T-helper 17 cell (primary cell): Measurements from ENCODE around the gene ALDH1A3. TPM values are rescaled to one million over a fixed set of nuclear protein-coding genes. Genes with fewer than 3 reads are reported as not detected.
A peak's percentile ranks its signal among the peaks of the same experiment; 100 is the strongest.

Experiments
- ATAC-seq: fragments of 150-1000 bp; cut with Tn5 transposase; 2 replicates; pipeline ENCODE4 v1.10.0; 2021; ENCODE audit warnings: mild to moderate bottlenecking, moderate library complexity
- DNase-seq, 3 donors: peaks; one replicate each; pipeline versions ENCODE4 v3.0.0 to v3.0.0-alpha.2; 2020 to 2021
- H3K9me3 ChIP-seq: one replicate; pipeline ENCODE4 v1.7.0; 2013; ENCODE audit warnings: low read length, mild to moderate bottlenecking; ENCODE audit not compliant: control insufficient read depth, poor library complexity, severe bottlenecking
- H3K27ac Mint-ChIP-seq: one replicate; pipeline ENCODE4 v1.8.0; 2022; ENCODE audit warnings: mild to moderate bottlenecking, moderate library complexity, mixed read lengths
- H3K27me3 Mint-ChIP-seq: one replicate; pipeline ENCODE4 v1.8.0; 2022; ENCODE audit warnings: mixed read lengths
- H3K36me3 Mint-ChIP-seq: one replicate; pipeline ENCODE4 v1.8.0; 2022; ENCODE audit warnings: low read depth, mixed read lengths
- H3K4me1 Mint-ChIP-seq: one replicate; pipeline ENCODE4 v1.8.0; 2022; ENCODE audit warnings: mild to moderate bottlenecking, mixed read lengths
- H3K4me3 Mint-ChIP-seq: one replicate; pipeline ENCODE4 v1.8.0; 2022; ENCODE audit warnings: mild to moderate bottlenecking, moderate library complexity, mixed read lengths
- total RNA-seq, 4 donors: library from RNA in 2 of 4; stranded (reverse) in 2 of 4; gene quantifications; one replicate each; pipeline ENCODE4 v1.2.3 and lab custom pipeline; 2022 to 2026

The ALDH1A3 gene
- total RNA-seq (not detected), total RNA-seq (lab: John Stamatoyannopoulos, UW) (0 to 0.23 reads per million in 2 donors)

- no peak for DNase-seq
- Mint-ChIP-seq H3K4me1 (peaks cover 4% of the 10 kb centered on the region), H3K27ac (no peak within 1 kb of the TSS), H3K27me3 (peaks cover 79% of the 10 kb centered on the region), H3K36me3 (peaks cover 4% of the 10 kb centered on the region), H3K4me3 (peak within 1 kb of the TSS; percentile 77)
- peak; percentile 37 for ATAC-seq
- H3K9me3 ChIP-seq, result no peaks in the 10 kb centered on the region
Measured at GRCh38 chr15:100879464-100880138, at the start of gene ALDH1A3. ALDH1A3 (plus strand) TSS chr15:100879831; CDS start chr15:100879908, 77 bp downstream.

GRCh38 chr15:100831467-100831866 is 48.2 kb upstream of the ALDH1A3 start:
- Mint-ChIP-seq H3K4me1 (no peaks in the 10 kb centered on the region), H3K27ac (no peak overlapping the region), H3K27me3 (peaks cover 46% of the 10 kb centered on the region), H3K36me3 (no peaks in the 10 kb centered on the region), H3K4me3 (no peak overlapping the region)
- DNase-seq, result no peak
- no peaks in the 10 kb centered on the region for H3K9me3 ChIP-seq
- ATAC-seq, result no peak

GRCh38 chr15:100832149-100832942 is 47.3 kb upstream of the ALDH1A3 start:
- Mint-ChIP-seq H3K27me3 (peaks cover 52% of the 10 kb centered on the region), H3K27ac (no peak overlapping the region), H3K4me3 (no peak overlapping the region), H3K36me3 (no peaks in the 10 kb centered on the region), H3K4me1 (no peaks in the 10 kb centered on the region)
- DNase-seq, result no peak
- no peak for ATAC-seq
- no peaks in the 10 kb centered on the region for H3K9me3 ChIP-seq

GRCh38 chr15:100833417-100834389 is 45.9 kb upstream of the ALDH1A3 start:
- Mint-ChIP-seq H3K27ac (no peak overlapping the region), H3K4me1 (no peaks in the 10 kb centered on the region), H3K27me3 (peaks cover 51% of the 10 kb centered on the region), H3K36me3 (no peaks in the 10 kb centered on the region), H3K4me3 (no peak overlapping the region)
- ATAC-seq (no peak), DNase-seq (no peak)
- no peaks in the 10 kb centered on the region for H3K9me3 ChIP-seq

- no peak overlapping the region for H3K27ac Mint-ChIP-seq
- no peaks in the 10 kb centered on the region for H3K9me3 ChIP-seq
- H3K27me3 Mint-ChIP-seq, result peaks cover 51% of the 10 kb centered on the region
- H3K4me1 Mint-ChIP-seq, result no peaks in the 10 kb centered on the region
- no peak for DNase-seq
- H3K4me3 Mint-ChIP-seq, result no peak overlapping the region
- ATAC-seq, result no peak
- no peaks in the 10 kb centered on the region for H3K36me3 Mint-ChIP-seq
Measured at GRCh38 chr15:100834731-100835130, 44.9 kb upstream of the ALDH1A3 start.

GRCh38 chr15:100835636-100836035 is 44.0 kb upstream of the ALDH1A3 start:
- no peak for DNase-seq
- H3K4me1 Mint-ChIP-seq, result no peaks in the 10 kb centered on the region
- H3K27me3 Mint-ChIP-seq, result peaks cover 45% of the 10 kb centered on the region
- no peak overlapping the region for H3K27ac Mint-ChIP-seq
- H3K9me3 ChIP-seq, result no peaks in the 10 kb centered on the region
- H3K36me3 Mint-ChIP-seq, result no peaks in the 10 kb centered on the region
- H3K4me3 Mint-ChIP-seq, result no peak overlapping the region
- ATAC-seq, result no peak

GRCh38 chr15:100836501-100836900 is 43.1 kb upstream of the ALDH1A3 start:
- H3K36me3 Mint-ChIP-seq, result no peaks in the 10 kb centered on the region
- DNase-seq, result no peak
- H3K4me1 Mint-ChIP-seq, result no peaks in the 10 kb centered on the region
- no peak overlapping the region for H3K4me3 Mint-ChIP-seq
- no peaks in the 10 kb centered on the region for H3K9me3 ChIP-seq
- no peak overlapping the region for H3K27ac Mint-ChIP-seq
- ATAC-seq, result no peak
- peaks cover 37% of the 10 kb centered on the region for H3K27me3 Mint-ChIP-seq

- no peaks in the 10 kb centered on the region for H3K9me3 ChIP-seq
- Mint-ChIP-seq H3K27ac (no peak overlapping the region), H3K4me1 (no peaks in the 10 kb centered on the region), H3K4me3 (no peak overlapping the region), H3K27me3 (peaks cover 38% of the 10 kb centered on the region), H3K36me3 (no peaks in the 10 kb centered on the region)
- DNase-seq, result no peak
- ATAC-seq, result no peak
Measured at GRCh38 chr15:100841426-100841825, 38.2 kb upstream of the ALDH1A3 start.

GRCh38 chr15:100842756-100843730 is 36.6 kb upstream of the ALDH1A3 start:
- ATAC-seq, result no peak
- Mint-ChIP-seq H3K27ac (no peak overlapping the region), H3K27me3 (peaks cover 32% of the 10 kb centered on the region), H3K4me3 (peak overlapping the region; percentile 10), H3K4me1 (no peaks in the 10 kb centered on the region), H3K36me3 (no peaks in the 10 kb centered on the region)
- DNase-seq, result no peak
- H3K9me3 ChIP-seq, result no peaks in the 10 kb centered on the region

GRCh38 chr15:100844167-100844566 is 35.5 kb upstream of the ALDH1A3 start:
- no peak overlapping the region for H3K27ac Mint-ChIP-seq
- H3K9me3 ChIP-seq, result no peaks in the 10 kb centered on the region
- no peak overlapping the region for H3K4me3 Mint-ChIP-seq
- peaks cover 32% of the 10 kb centered on the region for H3K27me3 Mint-ChIP-seq
- H3K4me1 Mint-ChIP-seq, result no peaks in the 10 kb centered on the region
- ATAC-seq, result no peak
- H3K36me3 Mint-ChIP-seq, result no peaks in the 10 kb centered on the region
- DNase-seq, result no peak

- DNase-seq (no peak), ATAC-seq (no peak)
- H3K9me3 ChIP-seq, result no peaks in the 10 kb centered on the region
- Mint-ChIP-seq H3K4me1 (no peaks in the 10 kb centered on the region), H3K4me3 (no peak overlapping the region), H3K36me3 (no peaks in the 10 kb centered on the region), H3K27me3 (peaks cover 32% of the 10 kb centered on the region), H3K27ac (no peak overlapping the region)
Measured at GRCh38 chr15:100844778-100845177, 34.9 kb upstream of the ALDH1A3 start.

- H3K4me3 Mint-ChIP-seq, result no peak overlapping the region
- H3K36me3 Mint-ChIP-seq, result no peaks in the 10 kb centered on the region
- DNase-seq, result no peak
- H3K9me3 ChIP-seq, result no peaks in the 10 kb centered on the region
- peaks cover 40% of the 10 kb centered on the region for H3K27me3 Mint-ChIP-seq
- no peak for ATAC-seq
- H3K27ac Mint-ChIP-seq, result no peak overlapping the region
- peaks cover 2% of the 10 kb centered on the region for H3K4me1 Mint-ChIP-seq
Measured at GRCh38 chr15:100847194-100847593, 32.4 kb upstream of the ALDH1A3 start.
